GM12878 (cell line): ENCODE results near the gene PUS7. TPM values are rescaled to one million over a fixed set of nuclear protein-coding genes. Genes with fewer than 3 reads are reported as not detected.

Experiments
- ATAC-seq: fragments of 200-7000 bp; cut with Tn5 transposase; 3 replicates; pipeline ENCODE4 v1.9.1; 2020; ENCODE audit warnings: mild to moderate bottlenecking, moderate library complexity
- BruUV-seq: library from RNA; stranded (reverse); fragments of 400-500 nt; replicated peaks from 2 replicates; lab custom pipeline; 2021; lab: Mats Ljungman, UMichigan
- CTCF ChIA-PET: fragments of 300-600 bp; sonication (Branson Sonifier 250); formaldehyde crosslinking; extraction: SDS; loops from one replicate; lab custom pipeline; 2021; ENCODE audit warnings: inconsistent platforms; lab: Yijun Ruan, JAX
- POLR2A ChIA-PET: fragments of 350-600 bp; formaldehyde crosslinking; extraction: SDS; loops from one replicate; lab custom pipeline; 2021; ENCODE audit warnings: inconsistent platforms; lab: Charles Lee
- RAD21 ChIA-PET: fragments of 300-600 bp; sonication (Branson Sonifier 250); formaldehyde crosslinking; loops from one replicate; lab custom pipeline; 2023; ENCODE audit warnings: antibody characterized with exemption; ENCODE audit not compliant: unreplicated experiment; lab: Charles Lee
- SMC1A ChIA-PET: fragments of 300-600 bp; sonication (Branson Sonifier 250); formaldehyde crosslinking; loops from one replicate; lab custom pipeline; 2023; ENCODE audit not compliant: unreplicated experiment, uncharacterized antibody; lab: Charles Lee
- DNase-seq: peaks from one replicate; pipeline ENCODE4 v3.0.0-alpha.2; 2011; ENCODE audit warnings: low read depth, low spot score
- FAIRE-seq: peaks from 3 replicates; lab custom pipeline; 2011; peaks lifted over from hg19 to GRCh38; lab: Jason Lieb, UNC
- H2AFZ ChIP-seq: 2 replicates; pipeline ENCODE4 v1.6.0; 2011; ENCODE audit warnings: low read depth, low read length, control low read depth; ENCODE audit not compliant: control insufficient read depth
- H3K27ac ChIP-seq: 2 replicates; pipeline ENCODE4 v1.5.1; 2011; ENCODE audit warnings: control low read depth; ENCODE audit not compliant: control insufficient read depth, insufficient read depth
- H3K27me3 ChIP-seq, 2 experiments: replicated peaks in 1 of 2; 2 replicates each; pipeline versions ENCODE4 v1.6.0 to v1.6.1; 2011; ENCODE audit warnings: low read length in 1 of 2; ENCODE audit not compliant: control insufficient read depth in 2 of 2, insufficient read depth in 2 of 2
- H3K36me3 ChIP-seq, 2 experiments: 2 replicates each; pipeline ENCODE4 v1.5.1; 2011; ENCODE audit warnings: low read length in 1 of 2; ENCODE audit not compliant: control insufficient read depth in 2 of 2, insufficient read depth in 2 of 2
- H3K4me1 ChIP-seq: 2 replicates; pipeline ENCODE4 v1.6.1; 2011; ENCODE audit warnings: mild to moderate bottlenecking, low read length, moderate library complexity, mixed read lengths; ENCODE audit not compliant: control insufficient read depth, insufficient read depth
- H3K4me2 ChIP-seq: 2 replicates; pipeline ENCODE4 v1.6.0; 2011; ENCODE audit warnings: control low read depth; ENCODE audit not compliant: control insufficient read depth, insufficient read depth
- H3K4me3 ChIP-seq: fragments of 200-600 bp; sonication (generic); 2 replicates; pipeline ENCODE4 v1.5.1; 2016
- H3K79me2 ChIP-seq: 2 replicates; pipeline ENCODE4 v1.6.0; 2011; ENCODE audit warnings: low read length; ENCODE audit not compliant: control insufficient read depth, insufficient read depth
- H3K9ac ChIP-seq: 2 replicates; pipeline ENCODE4 v1.8.0; 2011; ENCODE audit warnings: low read length, control low read depth, mixed read lengths; ENCODE audit not compliant: control insufficient read depth, insufficient read depth
- H3K9me3 ChIP-seq: replicated peaks from 3 replicates; pipeline ENCODE4 v1.5.1; 2011; ENCODE audit warnings: mild to moderate bottlenecking, low read length; ENCODE audit not compliant: control insufficient read depth, insufficient read depth
- H4K20me1 ChIP-seq: 2 replicates; pipeline ENCODE4 v1.6.0; 2011; ENCODE audit not compliant: control insufficient read depth, insufficient read depth
- BHLHE40 ChIP-seq, 2 experiments: fragments of 450-650 bp in 1 of 2; IDR thresholded peaks; 2 replicates each; pipeline ENCODE4 v1.6.1; 2011 to 2017; ENCODE audit warnings: low read depth in 2 of 2, borderline replicate concordance in 1 of 2, improper control_type of control experiment in 1 of 2, low read length in 1 of 2, mild to moderate bottlenecking in 1 of 2
- FOXK2 ChIP-seq: fragments of 450-650 bp; IDR thresholded peaks from 2 replicates; pipeline ENCODE4 v1.6.1; 2017; ENCODE audit warnings: mild to moderate bottlenecking, moderate library complexity
- MYC ChIP-seq: IDR thresholded peaks from 2 replicates; pipeline ENCODE4 v1.6.1; 2011; ENCODE audit warnings: mild to moderate bottlenecking, low read length, moderate library complexity, inconsistent platforms; ENCODE audit not compliant: insufficient read depth, insufficient replicate concordance, insufficient read length, severe bottlenecking
- RAD21 ChIP-seq: IDR thresholded peaks from 2 replicates; pipeline ENCODE4 v1.6.1; 2011; ENCODE audit warnings: mild to moderate bottlenecking, low read depth, low read length, moderate library complexity; ENCODE audit not compliant: insufficient read depth
- SRF ChIP-seq, 2 experiments: IDR thresholded peaks; 2 replicates each; pipeline ENCODE4 v1.6.1; 2011; ENCODE audit warnings: low read depth in 2 of 2, low read length in 2 of 2, mild to moderate bottlenecking in 1 of 2, moderate library complexity in 1 of 2
- SUZ12 ChIP-seq: fragments of 200-600 bp; sonication (generic); IDR thresholded peaks from one replicate; pipeline ENCODE4 v1.6.1; 2018; ENCODE audit warnings: antibody characterized with exemption, mild to moderate bottlenecking; ENCODE audit not compliant: unreplicated experiment
- YBX1 ChIP-seq: fragments of 450-650 bp; IDR thresholded peaks from 2 replicates; pipeline ENCODE4 v1.6.1; 2016; ENCODE audit warnings: antibody characterized with exemption
- whole genome bisulfite sequencing: methylation state at CpG from one replicate; pipeline ENCODE4 v1.1.6; 2016; ENCODE audit warnings: low lambda C conversion rate; ENCODE audit not compliant: insufficient replicate concordance, insufficient coverage; ENCODE audit errors: missing lambda C conversion rate; 5-methylcytosine and 5-hydroxymethylcytosine counted together
- in situ Hi-C: fragments of 300-500 bp; cut with MboI; formaldehyde crosslinking; loops from 9 replicates; pipeline ENCODE4 v1.14.3; 2018; ENCODE audit warnings: mixed read lengths
- intact Hi-C: fragments of 100-400 bp; cut with micrococcal nuclease; formaldehyde crosslinking; loops from one replicate; pipeline ENCODE4 v1.14.2; 2022; ENCODE audit not compliant: unreplicated experiment
- polyA plus RNA-seq, 11 experiments: library from polyadenylated mRNA; depleted of rRNA in 4 of 11; unstranded in 6 of 11; stranded (reverse) in 5 of 11; fragments of >200 nt; fragmentation: Nextera tagmentation in 4 of 11; fragmentation: Illumina TruSeq in 1 of 11; extraction: Ambion mirVana in 4 of 11; extraction: Trizol in 1 of 11; gene quantifications; 1 replicate in 1 of 11; 2 replicates in 10 of 11; pipeline versions ENCODE4 v1.2.1 to v1.2.3, GENCODE V29; 2011 to 2016; ENCODE audit warnings: inconsistent platforms in 2 of 11, missing spikeins in 2 of 11, low read depth in 1 of 11
- total RNA-seq, 4 experiments: library from RNA; depleted of rRNA in 3 of 4; stranded (reverse); fragments of >200 nt in 3 of 4; fragmentation: Illumina TruSeq in 1 of 4; extraction: Trizol in 1 of 4; gene quantifications; 2 replicates each; pipeline versions ENCODE4 v1.2.1 to v1.2.3, GENCODE V29; 2013 to 2021
- TF ChIP-seq, protein P1 (sequence below): IDR thresholded peaks from 2 replicates; pipeline ENCODE4 v1.6.1; 2011; ENCODE audit warnings: mild to moderate bottlenecking, low read depth, low read length, moderate library complexity; ENCODE audit not compliant: insufficient replicate concordance
- TF ChIP-seq, protein P2 (sequence below): IDR thresholded peaks from 2 replicates; pipeline ENCODE4 v1.6.1; 2012; ENCODE audit warnings: mild to moderate bottlenecking, low read depth, low read length

Gene PUS7
- total and polyA plus RNA-seq, 10 of the 15 experiments (the other 5 are each of a cell fraction or from before 2014, with no cell fraction given): 5.6 to 28.5 (median 22.4) TPM

DNA sequence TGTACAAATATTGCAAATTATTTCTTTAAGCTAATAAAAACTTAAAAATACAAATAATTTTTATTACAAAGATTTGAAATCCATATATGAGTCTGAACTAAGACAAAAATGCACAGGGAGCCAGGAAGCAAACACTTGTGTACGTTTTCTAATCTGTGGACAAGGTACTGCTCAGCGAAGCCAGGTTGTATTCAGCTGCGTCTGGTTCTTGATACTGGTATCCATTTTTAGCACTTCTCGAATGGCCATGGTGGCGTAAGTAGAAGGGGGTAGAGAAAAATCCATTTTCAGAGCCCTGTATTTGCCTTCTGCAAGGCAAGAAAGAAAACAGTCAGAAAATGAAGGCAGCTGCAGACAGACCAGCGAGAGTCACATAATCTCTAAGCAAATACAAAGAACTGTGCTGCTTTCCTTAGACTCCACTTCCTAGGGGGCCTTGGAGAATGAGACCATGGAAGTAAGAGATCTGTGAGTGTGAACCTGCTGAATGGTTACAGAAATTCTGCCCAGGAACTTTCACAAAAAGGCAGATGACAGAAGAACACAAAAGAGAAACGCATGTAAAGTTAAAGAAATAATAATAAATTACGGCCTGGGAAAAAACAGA lies 64.3 kb downstream of the PUS7 start:
- TF ChIP-seq MYC: no peak
- TF ChIP-seq, all 136 proteins: peak for 0
- ChIA-PET POLR2A (no interaction called here), CTCF (interaction anchor here (0.8 to 2.4 kb wide), 2 partner anchors 18 to 28 kb away, joined by 3 to 6 read pairs; no protein-coding TSS in a partner anchor), RAD21 (no interaction called here), SMC1A (interaction anchor here (0.6 kb wide), 1 partner anchor 10 kb away, joined by 3 read pairs; no protein-coding TSS in a partner anchor)
- H3K4me1 ChIP-seq: no peaks in the 10 kb centered on the region
- H3K27me3 ChIP-seq: no peaks in the 10 kb centered on the region
- no peak for FAIRE-seq
- ATAC-seq: no peak
- intact Hi-C loops: no loop called here
- no peaks in the 10 kb centered on the region for H4K20me1 ChIP-seq
- no peaks in the 10 kb centered on the region for H3K79me2 ChIP-seq
- no peak overlapping the region for H3K27ac ChIP-seq
- H3K36me3 ChIP-seq: peaks cover 0 to 3% of the 10 kb centered on the region in 2 experiments; a peak in 2 of 4 replicates
- BruUV-seq: no TSS peak
- no peak overlapping the region for H3K4me2 ChIP-seq
- H3K9me3 ChIP-seq: no peaks in the 10 kb centered on the region
- 94% methylated on average over 8 of the region's 8 CpGs for WGBS
- in situ Hi-C loops: no loop called here
- no peak overlapping the region for H2AFZ ChIP-seq
- H3K9ac ChIP-seq: no peak overlapping the region
- no peak overlapping the region for H3K4me3 ChIP-seq
- DNase-seq: no peak

DNA sequence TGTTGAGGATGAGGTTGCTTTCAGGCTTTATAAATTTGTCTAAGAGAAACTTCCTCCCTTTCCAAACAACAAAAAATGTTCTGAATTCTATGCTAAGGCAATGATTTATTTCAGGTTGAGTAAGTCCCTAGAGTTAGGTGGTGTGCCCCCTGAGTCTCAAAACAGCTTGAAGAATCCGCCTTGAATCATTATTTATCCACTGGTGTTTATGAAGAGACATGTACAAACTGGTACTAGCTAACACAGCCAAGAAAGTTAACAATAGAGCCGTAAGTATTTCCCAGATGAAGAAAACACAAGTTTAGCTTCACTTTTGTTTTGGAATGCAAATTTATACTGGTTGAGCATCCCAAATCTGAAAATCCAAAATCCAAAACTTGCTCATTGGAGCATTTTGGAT lies 67.2 kb downstream of the PUS7 start:
- in situ Hi-C loops: no loop called here
- no peak overlapping the region for H3K27ac ChIP-seq
- BruUV-seq: no TSS peak
- H3K79me2 ChIP-seq: no peaks in the 10 kb centered on the region
- POLR2A ChIA-PET: interaction anchor here (0.6 kb wide), 1 partner anchor 136 kb away, joined by 3 read pairs; no protein-coding TSS in a partner anchor
- no peaks in the 10 kb centered on the region for H3K27me3 ChIP-seq
- CTCF ChIA-PET: interaction anchor here (1.1 kb wide), 1 partner anchor 11 kb away, joined by 6 read pairs; no protein-coding TSS in a partner anchor
- SMC1A ChIA-PET: interaction anchor here (1.0 to 1.6 kb wide), 2 partner anchors 8 to 24 kb away, joined by 3 to 5 read pairs; no protein-coding TSS in a partner anchor
- intact Hi-C loops: no loop called here
- no peaks in the 10 kb centered on the region for H4K20me1 ChIP-seq
- H3K9me3 ChIP-seq: no peaks in the 10 kb centered on the region
- H3K4me3 ChIP-seq: no peak overlapping the region
- DNase-seq: no peak
- H3K36me3 ChIP-seq: no peaks in the 10 kb centered on the region
- ATAC-seq: no peak
- H3K4me1 ChIP-seq: no peaks in the 10 kb centered on the region
- 100% methylated on average over 2 of the region's 2 CpGs for WGBS
- no peak for FAIRE-seq
- RAD21 ChIA-PET: no interaction called here
- no peak overlapping the region for H3K9ac ChIP-seq
- no peak overlapping the region for H2AFZ ChIP-seq
- H3K4me2 ChIP-seq: no peak overlapping the region
- TF ChIP-seq FOXK2 (no peak), YBX1 (no peak), RAD21 (no peak), SUZ12 (no peak), SRF (IDR thresholded peaks at IDR 0.05; ENCODE audit: low read depth in 2 of 2, low read length in 2 of 2) (no peak), BHLHE40 (IDR thresholded peaks at IDR 0.05; ENCODE audit: borderline replicate concordance in 1 of 2, low read depth in 2 of 2, low read length in 1 of 2) (no peak)
- TF ChIP-seq, protein P1, sequence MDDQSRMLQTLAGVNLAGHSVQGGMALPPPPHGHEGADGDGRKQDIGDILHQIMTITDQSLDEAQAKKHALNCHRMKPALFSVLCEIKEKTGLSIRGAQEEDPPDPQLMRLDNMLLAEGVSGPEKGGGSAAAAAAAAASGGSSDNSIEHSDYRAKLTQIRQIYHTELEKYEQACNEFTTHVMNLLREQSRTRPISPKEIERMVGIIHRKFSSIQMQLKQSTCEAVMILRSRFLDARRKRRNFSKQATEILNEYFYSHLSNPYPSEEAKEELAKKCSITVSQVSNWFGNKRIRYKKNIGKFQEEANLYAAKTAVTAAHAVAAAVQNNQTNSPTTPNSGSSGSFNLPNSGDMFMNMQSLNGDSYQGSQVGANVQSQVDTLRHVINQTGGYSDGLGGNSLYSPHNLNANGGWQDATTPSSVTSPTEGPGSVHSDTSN: no peak
- TF ChIP-seq, protein P2, sequence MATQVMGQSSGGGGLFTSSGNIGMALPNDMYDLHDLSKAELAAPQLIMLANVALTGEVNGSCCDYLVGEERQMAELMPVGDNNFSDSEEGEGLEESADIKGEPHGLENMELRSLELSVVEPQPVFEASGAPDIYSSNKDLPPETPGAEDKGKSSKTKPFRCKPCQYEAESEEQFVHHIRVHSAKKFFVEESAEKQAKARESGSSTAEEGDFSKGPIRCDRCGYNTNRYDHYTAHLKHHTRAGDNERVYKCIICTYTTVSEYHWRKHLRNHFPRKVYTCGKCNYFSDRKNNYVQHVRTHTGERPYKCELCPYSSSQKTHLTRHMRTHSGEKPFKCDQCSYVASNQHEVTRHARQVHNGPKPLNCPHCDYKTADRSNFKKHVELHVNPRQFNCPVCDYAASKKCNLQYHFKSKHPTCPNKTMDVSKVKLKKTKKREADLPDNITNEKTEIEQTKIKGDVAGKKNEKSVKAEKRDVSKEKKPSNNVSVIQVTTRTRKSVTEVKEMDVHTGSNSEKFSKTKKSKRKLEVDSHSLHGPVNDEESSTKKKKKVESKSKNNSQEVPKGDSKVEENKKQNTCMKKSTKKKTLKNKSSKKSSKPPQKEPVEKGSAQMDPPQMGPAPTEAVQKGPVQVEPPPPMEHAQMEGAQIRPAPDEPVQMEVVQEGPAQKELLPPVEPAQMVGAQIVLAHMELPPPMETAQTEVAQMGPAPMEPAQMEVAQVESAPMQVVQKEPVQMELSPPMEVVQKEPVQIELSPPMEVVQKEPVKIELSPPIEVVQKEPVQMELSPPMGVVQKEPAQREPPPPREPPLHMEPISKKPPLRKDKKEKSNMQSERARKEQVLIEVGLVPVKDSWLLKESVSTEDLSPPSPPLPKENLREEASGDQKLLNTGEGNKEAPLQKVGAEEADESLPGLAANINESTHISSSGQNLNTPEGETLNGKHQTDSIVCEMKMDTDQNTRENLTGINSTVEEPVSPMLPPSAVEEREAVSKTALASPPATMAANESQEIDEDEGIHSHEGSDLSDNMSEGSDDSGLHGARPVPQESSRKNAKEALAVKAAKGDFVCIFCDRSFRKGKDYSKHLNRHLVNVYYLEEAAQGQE: no peak
